Caki2 (cell line): ENCODE data around the gene MKRN1. TPM values are rescaled to one million over a fixed set of nuclear protein-coding genes. Genes with fewer than 3 reads are reported as not detected.

Source experiments
- DNase-seq: peaks from one replicate; pipeline ENCODE4 v3.0.0-alpha.2; 2015; ENCODE audit warnings: low read depth
- in situ Hi-C: cut with HindIII; loops from 2 replicates; pipeline ENCODE4 v1.10.0; 2016; ENCODE audit warnings: low sequenced_read_pairs, low pct_unique_long_range_greater_than_20kb, mixed read lengths
- total RNA-seq: library from RNA; depleted of rRNA; stranded (reverse); fragments of >200 nt; shearing (Covaris generic); gene quantifications from 2 replicates; pipeline ENCODE4 v1.2.3, GENCODE V29; 2014; ENCODE audit warnings: low replicate concordance; rRNA removed

The MKRN1 gene
- total RNA-seq, 1 experiment from 2014 or later, result 62.9 TPM

GRCh38 chr7:140403878-140404564, 75.3 kb downstream of the MKRN1 start, which contains the start of gene RAB19:
RAB19 (plus strand) TSS chr7:140404058; CDS start chr7:140407647, 3,589 bp downstream.
- in situ Hi-C loops, result no loop called here
- no peak for DNase-seq

Other genes starting within 250 kb of the MKRN1 start
- 72.7 and 133 TPM in 2 replicates for gene SLC37A3, start 81.0 kb downstream of the MKRN1 start, total RNA-seq
- gene RAB19, start 75.4 kb downstream of the MKRN1 start, total RNA-seq, result 6.3 TPM in 1 of 2 replicates, not detected in the other
- 0.34 and 0.75 TPM in 2 replicates for gene DENND2A, start 161.3 kb upstream of the MKRN1 start, total RNA-seq
- 49.0 and 52.8 TPM in 2 replicates for gene ADCK2, start 193.4 kb upstream of the MKRN1 start, total RNA-seq
- 335 and 337 TPM in 2 replicates for gene NDUFB2, start 217.2 kb upstream of the MKRN1 start, total RNA-seq